ENCODE results near the gene PCDHB7. TPM values are rescaled to one million over a fixed set of nuclear protein-coding genes. Genes with fewer than 3 reads are reported as not detected.
"Not testable (repeated sequence)": the region's sequence is repeated elsewhere in the genome, so short reads cannot be mapped to it uniquely, and the experiment has no call there.

The PCDHB7 gene
- total and polyA plus RNA-seq, 2 donors (not counting 1 experiment from before 2014, with no cell fraction given) = 0.61 to 1.5 TPM

GRCh38 chr5:141186897-141187512 is 14.6 kb downstream of the PCDHB7 start, which contains the start of gene PCDHB9:
TSS of gene PCDHB9 (plus strand) at chr5:141187161. CDS start at chr5:141187319, 158 bp downstream.
- H3K4me2 ChIP-seq (ENCODE audit: extremely low read depth, insufficient read depth, low read length) = no peak within 1 kb of the TSS
- DNase-seq (ENCODE audit: low read depth in 2 of 2) = peak; percentile 3 to 6
- no peaks in the 10 kb centered on the region for H3K4me1 ChIP-seq (ENCODE audit: control insufficient read depth, extremely low read depth, insufficient read depth, low read length)
- H2AFZ ChIP-seq (ENCODE audit: low read length) = no peak within 1 kb of the TSS
- H3K36me3 ChIP-seq (ENCODE audit: control insufficient read depth, insufficient read depth, low read length) = no peaks in the 10 kb centered on the region
- no peaks in the 10 kb centered on the region for H3K27me3 ChIP-seq (ENCODE audit: control insufficient read depth, insufficient read depth, low read length)
- no peaks in the 10 kb centered on the region for H3K79me2 ChIP-seq (ENCODE audit: control insufficient read depth, insufficient read depth, low read length)
- TF ChIP-seq CTCF (conservative IDR thresholded peaks at IDR 0.05 in 1 of 2, IDR thresholded peaks at IDR 0.05 in 1 of 2; ENCODE audit: low read depth in 1 of 2, low read length in 2 of 2) (peak; percentile 17 to 19), EZH2 (IDR thresholded peaks at IDR 0.05; ENCODE audit: low read length, missing control alignments) (no peak)
- H4K20me1 ChIP-seq (ENCODE audit: control insufficient read depth, extremely low read depth, insufficient read depth, low read length) = no peaks in the 10 kb centered on the region
- peak within 1 kb of the TSS in 2 of 4 experiments; percentile 14 to 24 for H3K4me3 ChIP-seq (replicated peaks in 1 of 4; ENCODE audit: control extremely low read depth in 1 of 4, insufficient read depth in 1 of 4, low read depth in 3 of 4, low read length in 4 of 4)
- H3K27ac ChIP-seq (ENCODE audit: insufficient read depth, low read length) = no peak within 1 kb of the TSS
- no peak within 1 kb of the TSS for H3K9ac ChIP-seq (ENCODE audit: insufficient read depth, low read length)
- no peaks in the 10 kb centered on the region for H3K9me3 ChIP-seq (ENCODE audit: control insufficient read depth, insufficient read depth, low read depth, low read length)

GRCh38 chr5:141188682-141189081 is 16.2 kb downstream of the PCDHB7 start:
- H3K9ac ChIP-seq (ENCODE audit: insufficient read depth, low read length); H3K4me2 ChIP-seq (ENCODE audit: extremely low read depth, insufficient read depth, low read length); H2AFZ ChIP-seq (ENCODE audit: low read length); H3K9me3 ChIP-seq (ENCODE audit: control insufficient read depth, insufficient read depth, low read depth, low read length); DNase-seq (ENCODE audit: low read depth in 2 of 2); H3K4me3 ChIP-seq (replicated peaks in 1 of 4; ENCODE audit: control extremely low read depth in 1 of 4, insufficient read depth in 1 of 4, low read depth in 3 of 4, low read length in 4 of 4); H4K20me1 ChIP-seq (ENCODE audit: control insufficient read depth, extremely low read depth, insufficient read depth, low read length); H3K4me1 ChIP-seq (ENCODE audit: control insufficient read depth, extremely low read depth, insufficient read depth, low read length); H3K79me2 ChIP-seq (ENCODE audit: control insufficient read depth, insufficient read depth, low read length); H3K27me3 ChIP-seq (ENCODE audit: control insufficient read depth, insufficient read depth, low read length); H3K27ac ChIP-seq (ENCODE audit: insufficient read depth, low read length); H3K36me3 ChIP-seq (ENCODE audit: control insufficient read depth, insufficient read depth, low read length): not testable (repeated sequence)

- not testable (repeated sequence) for H3K9ac ChIP-seq (ENCODE audit: insufficient read depth, low read length); H3K27ac ChIP-seq (ENCODE audit: insufficient read depth, low read length); H3K4me1 ChIP-seq (ENCODE audit: control insufficient read depth, extremely low read depth, insufficient read depth, low read length); DNase-seq (ENCODE audit: low read depth in 2 of 2); H3K4me3 ChIP-seq (replicated peaks in 1 of 4; ENCODE audit: control extremely low read depth in 1 of 4, insufficient read depth in 1 of 4, low read depth in 3 of 4, low read length in 4 of 4); H3K79me2 ChIP-seq (ENCODE audit: control insufficient read depth, insufficient read depth, low read length); H3K9me3 ChIP-seq (ENCODE audit: control insufficient read depth, insufficient read depth, low read depth, low read length); H4K20me1 ChIP-seq (ENCODE audit: control insufficient read depth, extremely low read depth, insufficient read depth, low read length); H3K4me2 ChIP-seq (ENCODE audit: extremely low read depth, insufficient read depth, low read length); H3K27me3 ChIP-seq (ENCODE audit: control insufficient read depth, insufficient read depth, low read length); H2AFZ ChIP-seq (ENCODE audit: low read length); H3K36me3 ChIP-seq (ENCODE audit: control insufficient read depth, insufficient read depth, low read length)
These were observed 16.7 kb downstream of the PCDHB7 start for GRCh38 chr5:141189131-141189530.

GRCh38 chr5:141192110-141192725 is 19.8 kb downstream of the PCDHB7 start, which contains the start of gene PCDHB10:
TSS of gene PCDHB10 (plus strand) at chr5:141192353. CDS start at chr5:141192553, 200 bp downstream.
- Histone ChIP-seq H4K20me1 (ENCODE audit: control insufficient read depth, extremely low read depth, insufficient read depth, low read length) (no peaks in the 10 kb centered on the region), H3K9ac (ENCODE audit: insufficient read depth, low read length) (no peak within 1 kb of the TSS), H3K27me3 (ENCODE audit: control insufficient read depth, insufficient read depth, low read length) (no peaks in the 10 kb centered on the region), H3K4me2 (ENCODE audit: extremely low read depth, insufficient read depth, low read length) (no peak within 1 kb of the TSS), H3K4me1 (ENCODE audit: control insufficient read depth, extremely low read depth, insufficient read depth, low read length) (no peaks in the 10 kb centered on the region), H3K4me3 (replicated peaks in 1 of 4; ENCODE audit: control extremely low read depth in 1 of 4, insufficient read depth in 1 of 4, low read depth in 3 of 4, low read length in 4 of 4) (peak within 1 kb of the TSS in 2 of 4 experiments; percentile 3 to 11), H2AFZ (ENCODE audit: low read length) (no peak within 1 kb of the TSS), H3K27ac (ENCODE audit: insufficient read depth, low read length) (no peak within 1 kb of the TSS), H3K9me3 (ENCODE audit: control insufficient read depth, insufficient read depth, low read depth, low read length) (no peaks in the 10 kb centered on the region), H3K36me3 (ENCODE audit: control insufficient read depth, insufficient read depth, low read length) (no peaks in the 10 kb centered on the region), H3K79me2 (ENCODE audit: control insufficient read depth, insufficient read depth, low read length) (no peaks in the 10 kb centered on the region)
- peak; percentile 8 to 9 for DNase-seq (ENCODE audit: low read depth in 2 of 2)
- TF ChIP-seq CTCF (conservative IDR thresholded peaks at IDR 0.05 in 1 of 2, IDR thresholded peaks at IDR 0.05 in 1 of 2; ENCODE audit: low read depth in 1 of 2, low read length in 2 of 2) = peak; percentile 15 to 28
- TF ChIP-seq EZH2 (IDR thresholded peaks at IDR 0.05; ENCODE audit: low read length, missing control alignments) = no peak

- DNase-seq (ENCODE audit: low read depth in 2 of 2); H3K9ac ChIP-seq (ENCODE audit: insufficient read depth, low read length); H3K4me2 ChIP-seq (ENCODE audit: extremely low read depth, insufficient read depth, low read length); H3K4me1 ChIP-seq (ENCODE audit: control insufficient read depth, extremely low read depth, insufficient read depth, low read length); H3K4me3 ChIP-seq (replicated peaks in 1 of 4; ENCODE audit: control extremely low read depth in 1 of 4, insufficient read depth in 1 of 4, low read depth in 3 of 4, low read length in 4 of 4); H2AFZ ChIP-seq (ENCODE audit: low read length); H3K79me2 ChIP-seq (ENCODE audit: control insufficient read depth, insufficient read depth, low read length); H3K36me3 ChIP-seq (ENCODE audit: control insufficient read depth, insufficient read depth, low read length); H4K20me1 ChIP-seq (ENCODE audit: control insufficient read depth, extremely low read depth, insufficient read depth, low read length); H3K27me3 ChIP-seq (ENCODE audit: control insufficient read depth, insufficient read depth, low read length); H3K9me3 ChIP-seq (ENCODE audit: control insufficient read depth, insufficient read depth, low read depth, low read length); H3K27ac ChIP-seq (ENCODE audit: insufficient read depth, low read length): not testable (repeated sequence)
These were observed 21.9 kb downstream of the PCDHB7 start for GRCh38 chr5:141194332-141194731.
